ENCODE data around the gene KRT81.

KRT81 gene

DNA sequence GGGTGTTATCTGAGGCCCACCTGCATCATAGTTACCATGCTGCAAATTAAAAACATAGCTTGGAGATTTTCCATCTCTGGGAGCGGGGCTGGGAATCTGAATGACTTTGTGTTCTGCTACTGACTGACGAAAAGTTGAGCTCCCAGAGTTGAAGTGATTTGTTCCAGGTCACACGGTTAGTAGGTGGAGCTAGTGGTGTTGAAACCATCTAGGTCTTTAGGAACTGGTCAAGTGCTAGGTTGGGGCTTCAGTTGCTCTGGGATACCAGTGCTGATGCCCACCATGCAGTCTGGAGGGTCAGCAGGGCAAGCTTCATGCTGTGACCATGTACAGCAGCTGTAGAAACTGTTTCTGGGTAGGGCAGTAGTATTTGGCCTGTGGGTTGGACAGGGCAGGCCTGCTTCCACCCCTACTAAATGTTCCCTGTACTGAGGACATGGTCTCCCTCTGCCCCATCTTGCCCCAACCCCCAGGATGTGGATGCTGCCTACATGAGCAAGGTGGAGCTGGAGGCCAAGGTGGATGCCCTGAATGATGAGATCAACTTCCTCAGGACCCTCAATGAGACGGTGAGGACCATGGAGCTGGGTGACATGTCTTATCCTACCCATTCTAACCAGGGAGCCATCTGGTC is 53.0 kb downstream of the KRT81 start:
- Histone ChIP-seq H3K9me3 (ENCODE audit: control insufficient read depth, insufficient read depth, low read length) (no peaks in the 10 kb centered on the region), H3K27me3 (ENCODE audit: control insufficient read depth, insufficient read depth, low read length) (peaks cover 14% of the 10 kb centered on the region), H3K4me3 (ENCODE audit: low read depth, low read length) (no peak overlapping the region), H3K36me3 (ENCODE audit: control insufficient read depth, insufficient read depth, low read length) (no peaks in the 10 kb centered on the region), H3K9ac (ENCODE audit: low read depth, low read length) (no peak overlapping the region), H3K4me1 (ENCODE audit: control insufficient read depth, insufficient read depth, low read length) (peaks cover 7% of the 10 kb centered on the region)

GRCh38 chr12:52236386-52237050 is 54.8 kb downstream of the KRT81 start:
- Histone ChIP-seq H3K4me3 (ENCODE audit: low read depth, low read length) (no peak overlapping the region), H3K36me3 (ENCODE audit: control insufficient read depth, insufficient read depth, low read length) (no peaks in the 10 kb centered on the region), H3K9ac (ENCODE audit: low read depth, low read length) (no peak overlapping the region), H3K4me1 (ENCODE audit: control insufficient read depth, insufficient read depth, low read length) (peaks cover 10% of the 10 kb centered on the region), H3K9me3 (ENCODE audit: control insufficient read depth, insufficient read depth, low read length) (no peaks in the 10 kb centered on the region), H3K27me3 (ENCODE audit: control insufficient read depth, insufficient read depth, low read length) (peaks cover 29% of the 10 kb centered on the region)

Data from iPS-15b (cell line).